K562 (cell line): ENCODE measurements around the gene HSFX3. TPM values are rescaled to one million over a fixed set of nuclear protein-coding genes. Genes with fewer than 3 reads are reported as not detected.

Source experiments
- ASH1L ChIP-seq: fragments of 450-650 bp; IDR thresholded peaks from 2 replicates; pipeline ENCODE4 v1.6.1; 2018; ENCODE audit warnings: borderline replicate concordance, mild to moderate bottlenecking, low read depth; ENCODE audit not compliant: partially characterized antibody
- ELK3 ChIP-seq: fragments of 450-650 bp; formaldehyde crosslinking; IDR thresholded peaks from 2 replicates; pipeline ENCODE4 v1.4.0; 2020; ENCODE audit warnings: mild to moderate bottlenecking
- FOXM1 ChIP-seq, 2 experiments: fragments of 450-650 bp in 1 of 2; sonication (generic) in 1 of 2; formaldehyde crosslinking in 1 of 2; IDR thresholded peaks; 2 replicates each; pipeline versions ENCODE4 v1.6.1 to v1.9.0; 2017 to 2022; ENCODE audit warnings: low read depth in 2 of 2, mild to moderate bottlenecking in 2 of 2, missing genetic modification reagents in 1 of 2, moderate library complexity in 1 of 2
- GTF2E2 ChIP-seq: fragments of 200-800 bp; sonication (Bioruptor generic); IDR thresholded peaks from 2 replicates; pipeline ENCODE4 v1.6.1; 2016; ENCODE audit warnings: missing genetic modification characterization, missing compliant biosample characterization
- HDAC1 ChIP-seq, 2 experiments: fragments of 450-650 bp; IDR thresholded peaks; 2 replicates each; pipeline ENCODE4 v1.6.1; 2016 to 2017; ENCODE audit warnings: inconsistent platforms in 1 of 2, mild to moderate bottlenecking in 1 of 2, moderate library complexity in 1 of 2
- KLF10 ChIP-seq: fragments of 250-450 bp; sonication (Bioruptor Pico); IDR thresholded peaks from 2 replicates; pipeline ENCODE4 v1.6.1; 2021; ENCODE audit warnings: matching md5 sums
- NEUROD1 ChIP-seq: fragments of 150-350 bp; IDR thresholded peaks from 2 replicates; pipeline ENCODE4 v1.6.1; 2014; ENCODE audit warnings: borderline replicate concordance, low read length, low read depth; ENCODE audit not compliant: partially characterized antibody
- PHB2 ChIP-seq: fragments of 450-650 bp; IDR thresholded peaks from 2 replicates; pipeline ENCODE4 v1.6.1; 2017; ENCODE audit warnings: low read depth
- PHTF2 ChIP-seq: fragments of 250-450 bp; sonication (Bioruptor Pico); IDR thresholded peaks from 2 replicates; pipeline ENCODE4 v1.5.0; 2021; ENCODE audit warnings: mild to moderate bottlenecking
- ZNF354B ChIP-seq: fragments of 250-450 bp; sonication (Bioruptor Pico); IDR thresholded peaks from 2 replicates; pipeline ENCODE4 v1.4.0; 2020
- ZZZ3 ChIP-seq: fragments of 450-650 bp; IDR thresholded peaks from 2 replicates; pipeline ENCODE4 v1.6.1; 2016; ENCODE audit warnings: antibody characterized with exemption, mild to moderate bottlenecking, moderate library complexity
- polyA plus RNA-seq, 8 experiments: library from polyadenylated mRNA; depleted of rRNA in 4 of 8; stranded (reverse) in 5 of 8; unstranded in 3 of 8; fragments of >200 nt; fragmentation: Nextera tagmentation in 2 of 8; fragmentation: Illumina TruSeq in 1 of 8; extraction: Ambion mirVana in 2 of 8; extraction: Trizol in 1 of 8; gene quantifications; 2 replicates each; pipeline versions ENCODE4 v1.2.1 to v1.2.3, GENCODE V29; 2011 to 2014; ENCODE audit warnings: inconsistent platforms in 1 of 8, missing spikeins in 1 of 8
- total RNA-seq, 7 experiments: library from RNA; depleted of rRNA in 6 of 7; stranded (reverse); fragments of >200 nt in 6 of 7; fragmentation: Illumina TruSeq in 2 of 7; extraction: Trizol in 2 of 7; gene quantifications; 2 replicates each; pipeline versions ENCODE4 v1.2.1 to v1.2.3, GENCODE V29; 2011 to 2021; ENCODE audit warnings: low replicate concordance in 1 of 7
- TF ChIP-seq, protein P1 (sequence below), 2 experiments: fragments of 450-650 bp; IDR thresholded peaks; 2 replicates each; pipeline ENCODE4 v1.6.1; 2018; ENCODE audit warnings: mild to moderate bottlenecking in 2 of 2, low read depth in 1 of 2; ENCODE audit not compliant: partially characterized antibody in 2 of 2
- TF ChIP-seq, protein P2 (sequence below): sonication (generic); formaldehyde crosslinking; IDR thresholded peaks from 2 replicates; pipeline ENCODE4 v1.8.0; 2022; ENCODE audit warnings: missing genetic modification reagents, mild to moderate bottlenecking, moderate library complexity, borderline replicate concordance
- TF ChIP-seq, protein P3 (sequence below), 2 experiments: fragments of 150-350 bp in 1 of 2; IDR thresholded peaks; 2 replicates each; pipeline ENCODE4 v1.6.1; 2012 to 2016; ENCODE audit warnings: low read depth in 2 of 2, low read length in 2 of 2, mild to moderate bottlenecking in 1 of 2, moderate library complexity in 1 of 2
- TF ChIP-seq, protein P4 (sequence below): fragments of 450-650 bp; IDR thresholded peaks from 2 replicates; pipeline ENCODE4 v1.6.1; 2016; ENCODE audit warnings: missing biosample characterization, missing genetic modification characterization

The HSFX3 gene
- total and polyA plus RNA-seq, 9 of the 15 experiments (the other 6 are each of a cell fraction or from before 2014, with no cell fraction given) = 0.08 to 0.10 TPM; not detected in 7

GRCh38 chrX:149540621-149541520 is 8.9 kb downstream of the HSFX3 start, which contains the start of gene EOLA1 (continued):
- TF ChIP-seq ZZZ3 (no peak), FOXM1 (IDR thresholded peaks at IDR 0.05; ENCODE audit: low read depth) (no peak), FOXM1 (CRISPR knock-in tag; IDR thresholded peaks at IDR 0.05; ENCODE audit: low read depth) (no peak), NEUROD1 (peak; percentile 15), ELK3 (CRISPR knock-in tag) (no peak), KLF10 (CRISPR knock-in tag) (no peak), ZNF354B (CRISPR knock-in tag) (no peak), PHTF2 (CRISPR knock-in tag) (no peak), HDAC1 (IDR thresholded peaks at IDR 0.05) (peak in 1 of 2 experiments; percentile 80; a peak in 1 of 4 replicates), GTF2E2 (tag) (no peak), ASH1L (no peak), PHB2 (no peak)
- TF ChIP-seq, protein P1, sequence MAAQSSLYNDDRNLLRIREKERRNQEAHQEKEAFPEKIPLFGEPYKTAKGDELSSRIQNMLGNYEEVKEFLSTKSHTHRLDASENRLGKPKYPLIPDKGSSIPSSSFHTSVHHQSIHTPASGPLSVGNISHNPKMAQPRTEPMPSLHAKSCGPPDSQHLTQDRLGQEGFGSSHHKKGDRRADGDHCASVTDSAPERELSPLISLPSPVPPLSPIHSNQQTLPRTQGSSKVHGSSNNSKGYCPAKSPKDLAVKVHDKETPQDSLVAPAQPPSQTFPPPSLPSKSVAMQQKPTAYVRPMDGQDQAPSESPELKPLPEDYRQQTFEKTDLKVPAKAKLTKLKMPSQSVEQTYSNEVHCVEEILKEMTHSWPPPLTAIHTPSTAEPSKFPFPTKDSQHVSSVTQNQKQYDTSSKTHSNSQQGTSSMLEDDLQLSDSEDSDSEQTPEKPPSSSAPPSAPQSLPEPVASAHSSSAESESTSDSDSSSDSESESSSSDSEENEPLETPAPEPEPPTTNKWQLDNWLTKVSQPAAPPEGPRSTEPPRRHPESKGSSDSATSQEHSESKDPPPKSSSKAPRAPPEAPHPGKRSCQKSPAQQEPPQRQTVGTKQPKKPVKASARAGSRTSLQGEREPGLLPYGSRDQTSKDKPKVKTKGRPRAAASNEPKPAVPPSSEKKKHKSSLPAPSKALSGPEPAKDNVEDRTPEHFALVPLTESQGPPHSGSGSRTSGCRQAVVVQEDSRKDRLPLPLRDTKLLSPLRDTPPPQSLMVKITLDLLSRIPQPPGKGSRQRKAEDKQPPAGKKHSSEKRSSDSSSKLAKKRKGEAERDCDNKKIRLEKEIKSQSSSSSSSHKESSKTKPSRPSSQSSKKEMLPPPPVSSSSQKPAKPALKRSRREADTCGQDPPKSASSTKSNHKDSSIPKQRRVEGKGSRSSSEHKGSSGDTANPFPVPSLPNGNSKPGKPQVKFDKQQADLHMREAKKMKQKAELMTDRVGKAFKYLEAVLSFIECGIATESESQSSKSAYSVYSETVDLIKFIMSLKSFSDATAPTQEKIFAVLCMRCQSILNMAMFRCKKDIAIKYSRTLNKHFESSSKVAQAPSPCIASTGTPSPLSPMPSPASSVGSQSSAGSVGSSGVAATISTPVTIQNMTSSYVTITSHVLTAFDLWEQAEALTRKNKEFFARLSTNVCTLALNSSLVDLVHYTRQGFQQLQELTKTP (IDR thresholded peaks at IDR 0.05; ENCODE audit: low read depth in 1 of 2, partially characterized antibody in 2 of 2) = peak in 1 of 2 experiments; percentile 28
- TF ChIP-seq, protein P2, sequence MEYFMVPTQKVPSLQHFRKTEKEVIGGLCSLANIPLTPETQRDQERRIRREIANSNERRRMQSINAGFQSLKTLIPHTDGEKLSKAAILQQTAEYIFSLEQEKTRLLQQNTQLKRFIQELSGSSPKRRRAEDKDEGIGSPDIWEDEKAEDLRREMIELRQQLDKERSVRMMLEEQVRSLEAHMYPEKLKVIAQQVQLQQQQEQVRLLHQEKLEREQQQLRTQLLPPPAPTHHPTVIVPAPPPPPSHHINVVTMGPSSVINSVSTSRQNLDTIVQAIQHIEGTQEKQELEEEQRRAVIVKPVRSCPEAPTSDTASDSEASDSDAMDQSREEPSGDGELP (CRISPR knock-in tag) = peak; percentile 70
- TF ChIP-seq, protein P3, sequence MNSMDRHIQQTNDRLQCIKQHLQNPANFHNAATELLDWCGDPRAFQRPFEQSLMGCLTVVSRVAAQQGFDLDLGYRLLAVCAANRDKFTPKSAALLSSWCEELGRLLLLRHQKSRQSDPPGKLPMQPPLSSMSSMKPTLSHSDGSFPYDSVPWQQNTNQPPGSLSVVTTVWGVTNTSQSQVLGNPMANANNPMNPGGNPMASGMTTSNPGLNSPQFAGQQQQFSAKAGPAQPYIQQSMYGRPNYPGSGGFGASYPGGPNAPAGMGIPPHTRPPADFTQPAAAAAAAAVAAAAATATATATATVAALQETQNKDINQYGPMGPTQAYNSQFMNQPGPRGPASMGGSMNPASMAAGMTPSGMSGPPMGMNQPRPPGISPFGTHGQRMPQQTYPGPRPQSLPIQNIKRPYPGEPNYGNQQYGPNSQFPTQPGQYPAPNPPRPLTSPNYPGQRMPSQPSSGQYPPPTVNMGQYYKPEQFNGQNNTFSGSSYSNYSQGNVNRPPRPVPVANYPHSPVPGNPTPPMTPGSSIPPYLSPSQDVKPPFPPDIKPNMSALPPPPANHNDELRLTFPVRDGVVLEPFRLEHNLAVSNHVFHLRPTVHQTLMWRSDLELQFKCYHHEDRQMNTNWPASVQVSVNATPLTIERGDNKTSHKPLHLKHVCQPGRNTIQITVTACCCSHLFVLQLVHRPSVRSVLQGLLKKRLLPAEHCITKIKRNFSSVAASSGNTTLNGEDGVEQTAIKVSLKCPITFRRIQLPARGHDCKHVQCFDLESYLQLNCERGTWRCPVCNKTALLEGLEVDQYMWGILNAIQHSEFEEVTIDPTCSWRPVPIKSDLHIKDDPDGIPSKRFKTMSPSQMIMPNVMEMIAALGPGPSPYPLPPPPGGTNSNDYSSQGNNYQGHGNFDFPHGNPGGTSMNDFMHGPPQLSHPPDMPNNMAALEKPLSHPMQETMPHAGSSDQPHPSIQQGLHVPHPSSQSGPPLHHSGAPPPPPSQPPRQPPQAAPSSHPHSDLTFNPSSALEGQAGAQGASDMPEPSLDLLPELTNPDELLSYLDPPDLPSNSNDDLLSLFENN (IDR thresholded peaks at IDR 0.05; ENCODE audit: low read depth in 2 of 2, low read length in 2 of 2) = no peak
- TF ChIP-seq, protein P4, sequence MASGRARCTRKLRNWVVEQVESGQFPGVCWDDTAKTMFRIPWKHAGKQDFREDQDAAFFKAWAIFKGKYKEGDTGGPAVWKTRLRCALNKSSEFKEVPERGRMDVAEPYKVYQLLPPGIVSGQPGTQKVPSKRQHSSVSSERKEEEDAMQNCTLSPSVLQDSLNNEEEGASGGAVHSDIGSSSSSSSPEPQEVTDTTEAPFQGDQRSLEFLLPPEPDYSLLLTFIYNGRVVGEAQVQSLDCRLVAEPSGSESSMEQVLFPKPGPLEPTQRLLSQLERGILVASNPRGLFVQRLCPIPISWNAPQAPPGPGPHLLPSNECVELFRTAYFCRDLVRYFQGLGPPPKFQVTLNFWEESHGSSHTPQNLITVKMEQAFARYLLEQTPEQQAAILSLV = no peak
